Chondrocyte (in vitro differentiated cells): ENCODE data around the gene UBE2D1. TPM values are rescaled to one million over a fixed set of nuclear protein-coding genes. Genes with fewer than 3 reads are reported as not detected.

Experiments used
- DNase-seq: peaks from one replicate; pipeline ENCODE4 v3.0.0; 2021; ENCODE audit warnings: mixed read lengths, low spot score
- H3K27ac Mint-ChIP-seq: one replicate; pipeline ENCODE4 v1.8.0; 2021; ENCODE audit warnings: mild to moderate bottlenecking, moderate library complexity, mixed read lengths; ENCODE audit not compliant: unreplicated experiment
- H3K27me3 Mint-ChIP-seq: 2 replicates; pipeline ENCODE4 v1.8.0; 2021; ENCODE audit warnings: low read depth, mixed read lengths
- H3K36me3 Mint-ChIP-seq: 2 replicates; pipeline ENCODE4 v1.8.0; 2021; ENCODE audit warnings: low read depth, mixed read lengths
- H3K4me1 Mint-ChIP-seq: 2 replicates; pipeline ENCODE4 v1.8.0; 2021; ENCODE audit warnings: low read depth, mild to moderate bottlenecking, mixed read lengths
- H3K4me3 Mint-ChIP-seq: one replicate; pipeline ENCODE4 v1.8.0; 2021; ENCODE audit warnings: mild to moderate bottlenecking, moderate library complexity, mixed read lengths; ENCODE audit not compliant: unreplicated experiment
- H3K9me3 Mint-ChIP-seq: 2 replicates; pipeline ENCODE4 v1.8.0; 2021; ENCODE audit warnings: low read depth, mixed read lengths
- total RNA-seq: library from RNA; stranded (reverse); gene quantifications from 3 replicates; pipeline ENCODE4 v1.2.1, GENCODE V29; 2021
- TF ChIP-seq, protein P1 (sequence below): fragments of 200-600 bp; sonication (generic); IDR thresholded peaks from 2 replicates; pipeline ENCODE4 v1.5.0; 2021; ENCODE audit warnings: antibody characterized with exemption, mild to moderate bottlenecking, moderate library complexity

The UBE2D1 gene
- total RNA-seq, 1 donor from 2014 or later, result 12.7 TPM

DNA sequence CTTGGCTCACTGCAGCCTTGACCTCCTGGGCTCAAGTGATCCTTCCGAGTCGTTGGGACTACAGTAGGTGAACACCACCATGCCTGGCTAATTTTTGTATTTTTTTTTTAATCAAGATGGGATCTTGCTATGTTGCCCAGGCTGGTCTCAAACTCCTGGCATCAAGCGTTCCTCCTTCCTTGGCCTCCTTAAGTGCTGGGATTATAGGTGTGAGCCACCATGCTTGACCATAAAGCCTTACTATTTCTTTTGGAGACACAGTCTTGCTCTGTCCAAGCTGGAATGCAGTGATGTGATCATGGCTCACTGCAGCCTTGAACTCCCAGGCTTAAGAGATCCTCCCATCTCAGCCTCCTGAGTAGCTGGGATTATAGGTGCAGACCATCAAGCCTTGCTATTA is 63.0 kb downstream of the UBE2D1 start:
- H3K36me3 Mint-ChIP-seq, result peaks cover 17% of the 10 kb centered on the region
- H3K9me3 Mint-ChIP-seq, result no peaks in the 10 kb centered on the region
- no peak for DNase-seq
- no peak overlapping the region for H3K27ac Mint-ChIP-seq
- TF ChIP-seq, protein P1, sequence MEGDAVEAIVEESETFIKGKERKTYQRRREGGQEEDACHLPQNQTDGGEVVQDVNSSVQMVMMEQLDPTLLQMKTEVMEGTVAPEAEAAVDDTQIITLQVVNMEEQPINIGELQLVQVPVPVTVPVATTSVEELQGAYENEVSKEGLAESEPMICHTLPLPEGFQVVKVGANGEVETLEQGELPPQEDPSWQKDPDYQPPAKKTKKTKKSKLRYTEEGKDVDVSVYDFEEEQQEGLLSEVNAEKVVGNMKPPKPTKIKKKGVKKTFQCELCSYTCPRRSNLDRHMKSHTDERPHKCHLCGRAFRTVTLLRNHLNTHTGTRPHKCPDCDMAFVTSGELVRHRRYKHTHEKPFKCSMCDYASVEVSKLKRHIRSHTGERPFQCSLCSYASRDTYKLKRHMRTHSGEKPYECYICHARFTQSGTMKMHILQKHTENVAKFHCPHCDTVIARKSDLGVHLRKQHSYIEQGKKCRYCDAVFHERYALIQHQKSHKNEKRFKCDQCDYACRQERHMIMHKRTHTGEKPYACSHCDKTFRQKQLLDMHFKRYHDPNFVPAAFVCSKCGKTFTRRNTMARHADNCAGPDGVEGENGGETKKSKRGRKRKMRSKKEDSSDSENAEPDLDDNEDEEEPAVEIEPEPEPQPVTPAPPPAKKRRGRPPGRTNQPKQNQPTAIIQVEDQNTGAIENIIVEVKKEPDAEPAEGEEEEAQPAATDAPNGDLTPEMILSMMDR, result no peak
- no peaks in the 10 kb centered on the region for H3K27me3 Mint-ChIP-seq
- no peak overlapping the region for H3K4me3 Mint-ChIP-seq
- no peaks in the 10 kb centered on the region for H3K4me1 Mint-ChIP-seq

DNA sequence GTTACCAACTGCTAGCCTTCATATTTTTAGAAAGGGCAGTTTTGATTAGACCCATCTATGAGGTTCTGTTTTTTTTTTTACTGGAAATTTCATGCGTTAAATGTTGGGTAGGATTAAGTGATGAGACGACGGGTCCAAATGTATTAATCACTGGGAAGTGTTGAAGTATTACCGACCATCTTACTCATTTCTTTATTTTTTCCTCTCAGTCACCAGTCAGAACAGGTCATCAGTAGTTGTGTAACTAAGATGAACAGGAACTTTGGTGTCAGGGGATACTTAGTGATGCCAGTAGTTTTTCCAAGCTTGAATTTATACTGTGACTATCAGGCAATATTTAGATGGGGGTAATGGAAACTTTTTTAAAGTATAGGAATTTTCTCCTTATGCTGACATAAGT is 64.6 kb downstream of the UBE2D1 start:
- Mint-ChIP-seq H3K9me3 (no peaks in the 10 kb centered on the region), H3K27me3 (no peaks in the 10 kb centered on the region), H3K4me1 (no peaks in the 10 kb centered on the region), H3K4me3 (no peak overlapping the region), H3K36me3 (peaks cover 15% of the 10 kb centered on the region), H3K27ac (no peak overlapping the region)
- DNase-seq, result no peak
- TF ChIP-seq, protein P1, result no peak

DNA sequence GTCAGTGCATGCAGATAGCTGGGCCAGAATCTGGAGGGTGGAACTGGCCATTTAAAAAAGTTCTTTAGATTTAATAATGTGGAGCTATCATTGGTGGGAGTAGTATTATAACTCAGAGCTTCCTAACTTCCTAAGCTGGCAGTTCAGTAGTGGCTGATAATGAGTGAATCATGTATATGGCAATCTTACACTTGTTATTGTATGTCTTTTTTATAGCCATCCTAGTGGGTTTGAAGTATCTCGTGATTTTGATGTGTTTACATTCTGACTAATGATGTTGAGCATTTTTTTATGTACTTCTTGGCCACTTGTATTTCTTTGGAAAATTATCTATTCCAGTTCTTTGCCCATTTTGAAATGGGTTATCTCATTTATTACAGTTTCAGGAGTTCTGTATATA is 65.8 kb downstream of the UBE2D1 start:
- Mint-ChIP-seq H3K9me3 (no peaks in the 10 kb centered on the region), H3K4me3 (no peak overlapping the region), H3K27ac (no peak overlapping the region), H3K27me3 (no peaks in the 10 kb centered on the region), H3K4me1 (no peaks in the 10 kb centered on the region), H3K36me3 (peaks cover 9% of the 10 kb centered on the region)
- DNase-seq, result no peak
- TF ChIP-seq, protein P1, result no peak

DNA sequence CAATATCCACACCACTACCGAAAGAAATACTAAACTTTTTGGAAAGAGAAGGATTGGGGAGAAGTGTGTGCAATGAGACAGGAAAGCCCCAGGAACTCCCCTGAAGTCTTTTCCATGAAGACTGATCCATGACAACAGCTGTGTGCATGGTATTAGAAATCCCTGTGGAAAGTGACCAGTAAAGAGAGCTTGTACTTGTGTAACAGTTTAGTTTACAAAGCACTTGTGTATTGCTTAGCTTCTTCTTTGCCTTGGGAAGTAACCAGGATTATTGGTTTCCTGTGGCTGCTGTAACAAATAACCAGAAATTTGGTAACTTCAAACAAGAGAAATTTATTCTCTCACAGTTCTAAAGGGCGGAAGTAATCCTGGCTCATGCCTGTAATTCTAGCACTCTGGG is 69.2 kb downstream of the UBE2D1 start:
- no peaks in the 10 kb centered on the region for H3K4me1 Mint-ChIP-seq
- H3K27me3 Mint-ChIP-seq, result no peaks in the 10 kb centered on the region
- H3K27ac Mint-ChIP-seq, result no peak overlapping the region
- no peak overlapping the region for H3K4me3 Mint-ChIP-seq
- H3K36me3 Mint-ChIP-seq, result no peaks in the 10 kb centered on the region
- H3K9me3 Mint-ChIP-seq, result no peaks in the 10 kb centered on the region
- no peak for DNase-seq
- TF ChIP-seq, protein P1, result no peak

DNA sequence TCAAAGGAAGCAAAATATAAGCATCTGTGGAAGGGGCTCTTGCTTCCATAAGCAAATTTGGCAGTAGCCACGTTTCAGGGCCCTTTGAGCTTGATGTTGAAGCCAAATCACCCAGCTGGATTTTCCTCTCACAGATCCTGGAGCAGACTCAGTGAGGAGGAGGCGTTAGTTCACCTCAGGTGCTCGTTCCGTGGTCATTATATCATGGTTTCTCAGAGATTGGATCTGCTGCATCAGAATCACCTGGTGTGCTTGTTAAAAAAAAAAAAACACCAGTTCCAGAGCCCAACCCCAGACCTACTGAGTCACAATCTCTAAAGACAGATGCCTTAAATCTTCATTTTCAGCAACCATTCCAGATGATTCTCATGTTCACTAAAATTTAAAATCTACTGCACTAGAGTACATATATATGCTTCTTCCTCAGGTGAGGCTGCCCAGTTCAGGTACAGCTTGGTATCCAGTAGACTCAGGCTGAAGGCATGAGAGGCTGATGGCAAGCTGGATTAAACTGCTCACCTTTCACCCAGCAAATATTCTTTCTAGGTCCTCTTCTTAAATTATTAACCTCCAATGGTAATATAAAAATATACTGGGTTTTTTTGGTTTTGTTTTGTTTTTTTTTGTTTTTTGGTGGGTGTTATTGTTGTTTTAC is 75.3 kb downstream of the UBE2D1 start:
- Mint-ChIP-seq H3K4me1 (peaks cover 18% of the 10 kb centered on the region), H3K27ac (no peak overlapping the region), H3K4me3 (no peak overlapping the region), H3K9me3 (no peaks in the 10 kb centered on the region), H3K27me3 (no peaks in the 10 kb centered on the region), H3K36me3 (no peaks in the 10 kb centered on the region)
- no peak for DNase-seq
- TF ChIP-seq, protein P1, result no peak
